Colonic mucosa (tissue), 4 donors: Measurements from ENCODE around the gene ACAP2. TPM values are rescaled to one million over a fixed set of nuclear protein-coding genes. Genes with fewer than 3 reads are reported as not detected.

Source experiments
- DNase-seq: peaks from one replicate; pipeline ENCODE4 v3.0.0-alpha.2; 2020
- H3K27ac ChIP-seq: fragments of 200-600 bp; one replicate; pipeline ENCODE4 v1.8.0; 2021
- H3K27me3 ChIP-seq: fragments of 200-600 bp; one replicate; pipeline ENCODE4 v1.8.0; 2021
- H3K36me3 ChIP-seq: fragments of 200-600 bp; one replicate; pipeline ENCODE4 v1.8.0; 2021
- H3K4me1 ChIP-seq: fragments of 200-600 bp; one replicate; pipeline ENCODE4 v1.8.0; 2021; ENCODE audit warnings: mild to moderate bottlenecking
- H3K4me3 ChIP-seq: fragments of 200-600 bp; one replicate; pipeline ENCODE4 v1.8.0; 2021
- H3K9ac ChIP-seq, 2 donors: one replicate each; pipeline ENCODE4 v1.7.0; 2013; ENCODE audit warnings: control low read depth in 2 of 2, low read depth in 2 of 2, low read length in 2 of 2
- H3K9me3 ChIP-seq: fragments of 200-600 bp; one replicate; pipeline ENCODE4 v1.8.0; 2021
- CTCF ChIP-seq: fragments of 200-600 bp; IDR thresholded peaks from one replicate; pipeline ENCODE4 v1.8.0; 2022; ENCODE audit warnings: antibody characterized with exemption, mild to moderate bottlenecking
- intact Hi-C: fragments of 100-400 bp; cut with DNase I; formaldehyde crosslinking; loops from one replicate; pipeline ENCODE4 v1.14.1; 2022
- total RNA-seq, 2 donors: library from RNA; stranded (reverse); fragmentation: NEBNext Ultra II Directional in 1 of 2; extraction: Animal tissue kit (Norgen Biotek cat#: 25700) in 1 of 2; gene quantifications; one replicate each; pipeline ENCODE4 v1.2.1, GENCODE V29; 2021
- donor health status: healthy.
- donor health status: DM: no; HTN: no; CAD: no.
- donor health status: DM: no; HTN: no; CAD: no.

ACAP2 gene
- total RNA-seq, 2 donors from 2014 or later, result 48.8 to 62.4 TPM

- no peak overlapping the region for H3K9ac ChIP-seq
- intact Hi-C loops, result no loop called here
- H3K4me1 ChIP-seq, result no peaks in the 10 kb centered on the region
- no peaks in the 10 kb centered on the region for H3K27me3 ChIP-seq
- H3K36me3 ChIP-seq, result no peaks in the 10 kb centered on the region
- TF ChIP-seq CTCF, result no peak
- peak; percentile 57 for DNase-seq
- H3K9me3 ChIP-seq, result no peaks in the 10 kb centered on the region
- peak overlapping the region; percentile 52 for H3K27ac ChIP-seq
- H3K4me3 ChIP-seq, result no peak overlapping the region
Observed at GRCh38 chr3:195388380-195388779, 54.4 kb downstream of the ACAP2 start.

- no peak for TF ChIP-seq CTCF
- DNase-seq, result no peak
- no peaks in the 10 kb centered on the region for H3K27me3 ChIP-seq
Observed at GRCh38 chr3:195386739-195387138, 56.1 kb downstream of the ACAP2 start.

GRCh38 chr3:195385526-195385925, 57.3 kb downstream of the ACAP2 start:
- H3K4me1 ChIP-seq, result no peaks in the 10 kb centered on the region

More at GRCh38 chr3:195386739-195387138, 56.1 kb downstream of the ACAP2 start:
- no peaks in the 10 kb centered on the region for H3K4me1 ChIP-seq
- H3K36me3 ChIP-seq, result no peaks in the 10 kb centered on the region
- no peaks in the 10 kb centered on the region for H3K9me3 ChIP-seq
- intact Hi-C loops, result no loop called here
- H3K9ac ChIP-seq, result no peak overlapping the region
- no peak overlapping the region for H3K27ac ChIP-seq
- H3K4me3 ChIP-seq, result no peak overlapping the region

GRCh38 chr3:195384952-195385351, 57.9 kb downstream of the ACAP2 start:
- Histone ChIP-seq H3K4me3 (no peak overlapping the region), H3K27me3 (no peaks in the 10 kb centered on the region), H3K9ac (no peak overlapping the region), H3K36me3 (no peaks in the 10 kb centered on the region), H3K27ac (no peak overlapping the region), H3K4me1 (no peaks in the 10 kb centered on the region), H3K9me3 (no peaks in the 10 kb centered on the region)
- intact Hi-C loops, result no loop called here
- TF ChIP-seq CTCF, result no peak
- no peak for DNase-seq

More at GRCh38 chr3:195385526-195385925, 57.3 kb downstream of the ACAP2 start:
- Histone ChIP-seq H3K36me3 (no peaks in the 10 kb centered on the region), H3K4me3 (no peak overlapping the region), H3K27me3 (no peaks in the 10 kb centered on the region), H3K27ac (no peak overlapping the region), H3K9me3 (no peaks in the 10 kb centered on the region), H3K9ac (no peak overlapping the region)
- no peak for DNase-seq
- intact Hi-C loops, result no loop called here
- no peak for TF ChIP-seq CTCF

GRCh38 chr3:195372220-195372619, 70.6 kb downstream of the ACAP2 start:
- intact Hi-C loops, result no loop called here
- no peaks in the 10 kb centered on the region for H3K36me3 ChIP-seq
- DNase-seq, result no peak
- no peaks in the 10 kb centered on the region for H3K27me3 ChIP-seq
- no peak for TF ChIP-seq CTCF
- no peak overlapping the region for H3K27ac ChIP-seq
- no peak overlapping the region for H3K9ac ChIP-seq
- no peaks in the 10 kb centered on the region for H3K9me3 ChIP-seq
- no peak overlapping the region for H3K4me3 ChIP-seq
- no peaks in the 10 kb centered on the region for H3K4me1 ChIP-seq
